Heart left ventricle (tissue), 13 donors: ENCODE data around the gene KDM7A.

Experiments
- CTCF ChIP-seq, 12 donors: fragments of 200-600 bp; sonication (generic) in 4 of 12; IDR thresholded peaks; one replicate each; pipeline versions ENCODE4 v1.5.0 to v1.8.0; 2018 to 2022; ENCODE audit warnings: antibody characterized with exemption in 12 of 12, mild to moderate bottlenecking in 5 of 12
- POLR2A ChIP-seq, 2 donors: fragments of 450-650 bp; IDR thresholded peaks; one replicate each; pipeline ENCODE4 v1.6.1; 2017; ENCODE audit warnings: antibody characterized with exemption in 2 of 2, mild to moderate bottlenecking in 2 of 2, moderate library complexity in 2 of 2
- donor health status: ischemic (EF 13 %, LVEDD 7.1; RV severe dilation, severe dysfunction).
- donor health status: DM: no; HTN: yes; CAD: no.
- donor health status: DM: no; HTN: no; CAD: no.
- donor health status: ischemic (EF 25% LVEDD 6.9; RV normal size, moderate dysfunction).
- donor health status: ischemic (EF 25% LVEDD 5.7; RV mildly dilated, moderate dysfunction).
- donor health status: ischemic (EF 35%, LVEDD 5.7; RV mildly dilated, moderate dysfunction).
- donor health status: nonischemic (EF 11% LVEDD 7.7; RV severe dilation, severe dysfunction).
- donor health status: DM: yes; HTN: yes; CAD: no.
- donor health status: PGD.
- donor health status: ischemic (EF 29% LVEDD 5.4; RV normal size, mild dysfunction).
- donor health status: nonischemic (EF 23%, LVEDD 6.1; RV moderate dilation, normal function).

DNA sequence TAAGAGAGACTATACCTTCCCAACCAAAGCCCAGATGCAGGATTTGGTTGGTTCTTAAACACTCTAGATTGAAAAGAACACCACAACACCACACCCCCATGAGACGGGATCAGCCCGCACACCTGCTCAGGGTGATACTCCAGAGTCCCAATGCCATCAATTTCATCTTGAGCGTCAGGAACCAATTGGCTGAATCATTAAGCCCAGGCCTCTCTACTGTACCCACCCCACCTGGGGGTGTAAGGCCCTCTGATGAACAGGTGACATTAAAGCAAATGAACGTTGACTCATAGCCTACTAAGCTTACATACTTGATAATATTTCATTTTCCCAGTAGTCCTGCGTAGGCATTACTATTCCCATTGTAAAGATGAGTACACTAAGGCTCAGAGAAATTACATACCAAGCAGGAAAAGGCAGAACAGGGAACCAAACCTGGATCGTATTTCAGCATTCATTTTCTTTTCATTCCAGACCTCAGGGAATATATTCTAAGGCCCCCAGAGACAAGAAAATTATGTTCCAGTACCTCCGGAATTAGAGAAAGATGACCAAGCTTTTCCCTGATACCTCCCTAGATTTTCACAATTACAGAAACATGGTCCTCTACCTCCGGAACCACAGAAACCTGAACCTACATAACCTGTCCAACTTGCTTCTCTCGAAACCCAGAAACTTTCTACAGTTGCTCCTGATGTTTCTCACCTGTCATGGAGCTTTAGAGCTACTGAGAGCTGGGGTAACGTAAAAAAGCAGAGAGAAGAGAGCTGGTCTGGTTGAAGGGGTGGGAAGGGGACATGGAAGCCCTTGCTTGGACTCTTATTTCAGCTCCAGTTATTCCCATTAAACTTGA, 43.1 kb upstream of the KDM7A start:
- TF ChIP-seq POLR2A (IDR thresholded peaks at IDR 0.05) (no peak), CTCF (IDR thresholded peaks at IDR 0.05) (no peak)
